Heart right ventricle (tissue), 16 donors: ENCODE measurements around the gene LTF. TPM values are rescaled to one million over a fixed set of nuclear protein-coding genes. Genes with fewer than 3 reads are reported as not detected.
A peak's percentile ranks its signal among the peaks of the same experiment; 100 is the strongest.

Experiments used
- ATAC-seq, 8 donors: fragments of 200-7000 bp; cut with Tn5 transposase; one replicate each; pipeline ENCODE4 v1.9.1; 2020; ENCODE audit warnings: mild to moderate bottlenecking in 8 of 8, moderate library complexity in 8 of 8, moderate number of reproducible peaks in 1 of 8
- DNase-seq, 2 donors: peaks; one replicate each; pipeline ENCODE4 v3.0.0-alpha.2; 2020
- H3K27ac ChIP-seq, 10 donors: fragments of 200-600 bp; sonication (generic) in 2 of 10; one replicate each; pipeline versions ENCODE4 v1.5.0 to v1.8.0; 2020 to 2022; ENCODE audit warnings: mild to moderate bottlenecking in 3 of 10
- H3K27me3 ChIP-seq, 7 donors: fragments of 200-600 bp; one replicate each; pipeline ENCODE4 v1.8.0; 2021 to 2022; ENCODE audit warnings: mild to moderate bottlenecking in 2 of 7
- H3K36me3 ChIP-seq, 9 donors: fragments of 200-600 bp; sonication (generic) in 1 of 9; one replicate each; pipeline versions ENCODE4 v1.5.0 to v1.8.0; 2020 to 2022; ENCODE audit warnings: mild to moderate bottlenecking in 2 of 9
- H3K4me1 ChIP-seq, 9 donors: fragments of 200-600 bp; sonication (generic) in 1 of 9; one replicate each; pipeline versions ENCODE4 v1.5.0 to v1.8.0; 2020 to 2022; ENCODE audit warnings: mild to moderate bottlenecking in 4 of 9
- H3K4me3 ChIP-seq, 10 donors: fragments of 200-600 bp; sonication (generic) in 2 of 10; one replicate each; pipeline versions ENCODE4 v1.5.0 to v1.8.0; 2020 to 2022; ENCODE audit warnings: mild to moderate bottlenecking in 7 of 10, moderate library complexity in 2 of 10
- H3K9me3 ChIP-seq, 11 donors: fragments of 200-600 bp in 10 of 11; sonication (generic) in 2 of 11; one replicate each; pipeline versions ENCODE4 v1.5.0 to v1.8.0; 2013 to 2022; ENCODE audit warnings: mild to moderate bottlenecking in 2 of 11, control low read depth in 1 of 11, moderate library complexity in 1 of 11
- CTCF ChIP-seq, 9 donors: fragments of 200-600 bp; sonication (generic) in 2 of 9; IDR thresholded peaks; one replicate each; pipeline versions ENCODE4 v1.5.0 to v1.8.0; 2021 to 2022; ENCODE audit warnings: antibody characterized with exemption in 9 of 9, mild to moderate bottlenecking in 5 of 9, moderate library complexity in 1 of 9
- WGBS, 2 donors: extraction: QIAGEN DNeasy Blood & Tissue Kit; methylation state at CpG; one replicate each; pipeline ENCODE4 v1.1.7; 2013; ENCODE audit warnings: inconsistent platforms in 1 of 2; 5-methylcytosine and 5-hydroxymethylcytosine counted together
- intact Hi-C, 10 donors: fragments of 100-400 bp; cut with DNase I; formaldehyde crosslinking; loops; one replicate each; pipeline versions ENCODE4 v1.11.1 to v1.14.2; 2022
- polyA plus RNA-seq, 2 donors: library from polyadenylated mRNA; stranded (reverse); fragments of 200-250 nt; gene quantifications; one replicate each; pipeline ENCODE4 v1.2.3, GENCODE V29; 2013
- total RNA-seq, 10 donors: library from RNA; stranded (reverse); fragmentation: NEBNext Ultra II Directional in 3 of 10; extraction: Animal tissue kit (Norgen Biotek cat#: 25700) in 3 of 10; gene quantifications; one replicate each; pipeline versions ENCODE4 v1.2.1 to v1.2.4, GENCODE V29; 2021 to 2023
- donor health status: Arrhythmogenic right ventricular cardiomyopathy.
- donor health status: ischemic (EF 13 %, LVEDD 7.1; RV severe dilation, severe dysfunction).
- donor health status: healthy with polysubstance abuse.
- donor health status: DM: no; HTN: yes; CAD: no.
- donor health status: DM: no; HTN: no; CAD: no.
- donor health status: ischemic (EF 25% LVEDD 6.9; RV normal size, moderate dysfunction).
- donor health status: ischemic (EF 25% LVEDD 5.7; RV mildly dilated, moderate dysfunction).
- donor health status: healthy.
- donor health status: DM: yes; HTN: yes; CAD: no.
- donor health status: Ischemic cardiomyopathy.
- donor health status: ischemic (EF 35%, LVEDD 5.7; RV mildly dilated, moderate dysfunction).
- donor health status: nonischemic (EF 11% LVEDD 7.7; RV severe dilation, severe dysfunction).
- donor health status: DM: yes; HTN: yes; CAD: no.
- donor health status: PGD.
- donor health status: ischemic (EF 29% LVEDD 5.4; RV normal size, mild dysfunction).
- donor health status: nonischemic (EF 23%, LVEDD 6.1; RV moderate dilation, normal function).

The LTF gene
- total and polyA plus RNA-seq, 12 donors: 1.7 to 7.7 (median 2.9) TPM

- DNase-seq (no peak), ATAC-seq (peak in 1 of 8 donors; percentile 50)
- Histone ChIP-seq H3K9me3 (peaks cover 0 to 12% (median 0%) of the 10 kb centered on the region in 11 donors), H3K36me3 (no peaks in the 10 kb centered on the region), H3K27me3 (peaks cover 0 to 4% (median 0%) of the 10 kb centered on the region in 7 donors), H3K4me1 (no peaks in the 10 kb centered on the region), H3K4me3 (no peak overlapping the region), H3K27ac (no peak overlapping the region)
- intact Hi-C loops: no loop called here
- 82 to 83% methylated on average over 5 of the region's 5 CpGs for WGBS, 2 donors
- no peak for TF ChIP-seq CTCF (IDR thresholded peaks at IDR 0.05)
These were observed 13.6 kb upstream of the LTF start for GRCh38 chr3:46478341-46478740.

DNA sequence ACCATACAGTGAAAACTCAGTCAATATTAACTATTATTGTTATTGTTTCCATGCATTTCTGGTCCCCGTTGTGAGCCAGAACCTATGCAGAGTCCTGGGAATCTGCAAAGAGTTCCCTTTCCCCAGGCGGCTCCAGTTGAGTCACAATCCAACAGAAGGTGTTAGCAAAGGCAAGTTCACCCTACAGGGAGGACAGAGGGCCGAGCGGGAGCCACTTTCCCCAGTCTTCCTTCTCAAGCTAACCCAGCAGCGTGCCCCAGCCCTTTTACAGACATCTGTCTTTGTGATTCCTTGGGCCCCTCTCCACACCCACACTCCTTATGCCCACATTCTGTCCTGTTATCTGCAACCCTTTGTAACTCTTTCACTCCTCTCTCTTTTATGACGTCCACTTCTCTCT lies 13.1 kb upstream of the LTF start:
- Histone ChIP-seq H3K4me3 (no peak overlapping the region), H3K4me1 (no peaks in the 10 kb centered on the region), H3K27ac (no peak overlapping the region), H3K36me3 (no peaks in the 10 kb centered on the region), H3K9me3 (peaks cover 0 to 12% (median 0%) of the 10 kb centered on the region in 11 donors), H3K27me3 (peaks cover 0 to 4% (median 0%) of the 10 kb centered on the region in 7 donors)
- no peak for ATAC-seq
- DNase-seq: no peak
- intact Hi-C loops: no loop called here
- TF ChIP-seq CTCF (IDR thresholded peaks at IDR 0.05): no peak
- 85 to 91% methylated on average over 6 of the region's 6 CpGs for WGBS, 2 donors

- no peak for DNase-seq
- no peak for ATAC-seq
- no peak for TF ChIP-seq CTCF (IDR thresholded peaks at IDR 0.05)
- no peak overlapping the region for H3K27ac ChIP-seq
- H3K4me1 ChIP-seq: no peaks in the 10 kb centered on the region
- H3K9me3 ChIP-seq: peaks cover 0 to 12% (median 0%) of the 10 kb centered on the region in 11 donors
- H3K27me3 ChIP-seq: peaks cover 0 to 4% (median 0%) of the 10 kb centered on the region in 7 donors
- intact Hi-C loops: no loop called here
- H3K36me3 ChIP-seq: no peaks in the 10 kb centered on the region
- WGBS, 2 donors: 86 to 89% methylated on average over 4 of the region's 4 CpGs
- H3K4me3 ChIP-seq: no peak overlapping the region
These were observed 12.4 kb upstream of the LTF start for GRCh38 chr3:46477145-46477544.

DNA sequence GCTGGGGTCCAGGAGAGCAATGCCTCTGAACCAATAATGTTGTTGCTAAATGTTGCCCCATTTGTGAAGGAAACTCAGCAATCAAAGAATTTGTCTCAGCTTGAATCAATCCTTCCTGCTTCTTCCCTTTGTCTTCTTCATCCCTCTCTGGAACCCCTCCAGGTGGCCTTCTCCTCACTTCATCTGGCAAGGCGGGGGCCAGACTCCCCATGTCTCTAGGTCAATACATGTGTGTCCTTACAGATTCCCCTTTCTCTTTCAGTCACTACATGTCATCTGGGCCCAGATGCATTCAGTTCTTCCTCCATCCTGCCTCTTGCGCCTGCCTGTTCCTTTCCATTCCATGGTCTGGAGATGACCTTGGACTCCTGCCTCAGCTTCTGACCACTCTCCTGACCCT lies 8.0 kb upstream of the LTF start:
- H3K4me3 ChIP-seq: no peak overlapping the region
- intact Hi-C loops: no loop called here
- H3K27me3 ChIP-seq: no peaks in the 10 kb centered on the region
- no peak overlapping the region for H3K27ac ChIP-seq
- WGBS, 2 donors: 78 to 93% methylated on average over 2 of the region's 2 CpGs
- no peak for ATAC-seq
- H3K4me1 ChIP-seq: peaks cover 0 to 23% (median 16%) of the 10 kb centered on the region in 9 donors
- no peaks in the 10 kb centered on the region for H3K36me3 ChIP-seq
- DNase-seq: no peak
- TF ChIP-seq CTCF (IDR thresholded peaks at IDR 0.05): no peak
- peaks cover 0 to 12% (median 0%) of the 10 kb centered on the region in 11 donors for H3K9me3 ChIP-seq
